A172 (cell line): ENCODE measurements around the gene PCP4L1. TPM values are rescaled to one million over a fixed set of nuclear protein-coding genes. Genes with fewer than 3 reads are reported as not detected.

Source experiments
- DNase-seq: peaks from one replicate; pipeline ENCODE4 v3.0.0-alpha.2; 2015; ENCODE audit warnings: low spot score
- total RNA-seq: library from RNA; depleted of rRNA; stranded (reverse); fragments of >200 nt; shearing (Covaris generic); gene quantifications from 2 replicates; pipeline ENCODE4 v1.2.3, GENCODE V29; 2014

PCP4L1 gene
- total RNA-seq, 1 experiment from 2014 or later, result not detected

- DNase-seq, result no peak
Measured at GRCh38 chr1:161266836-161267235, 8.3 kb downstream of the PCP4L1 start.

- no peak for DNase-seq
Measured at GRCh38 chr1:161267321-161267720, 8.8 kb downstream of the PCP4L1 start.

GRCh38 chr1:161273402-161273801 lies 14.9 kb downstream of the PCP4L1 start:
- no peak for DNase-seq

- no peak for DNase-seq
Measured at GRCh38 chr1:161274874-161275273, 16.3 kb downstream of the PCP4L1 start.

GRCh38 chr1:161282991-161283390 lies 24.4 kb downstream of the PCP4L1 start:
- no peak for DNase-seq

GRCh38 chr1:161285113-161285512 lies 26.6 kb downstream of the PCP4L1 start:
- DNase-seq, result no peak

GRCh38 chr1:161285521-161285920 lies 27.0 kb downstream of the PCP4L1 start:
- no peak for DNase-seq

- no peak for DNase-seq
Measured at GRCh38 chr1:161287482-161288054, 29.0 kb downstream of the PCP4L1 start.

- DNase-seq, result no peak
Measured at GRCh38 chr1:161290779-161291178, 32.2 kb downstream of the PCP4L1 start.

- no peak for DNase-seq
Measured at GRCh38 chr1:161297415-161297814, 38.9 kb downstream of the PCP4L1 start.

- no peak for DNase-seq
Measured at GRCh38 chr1:161298116-161298515, 39.6 kb downstream of the PCP4L1 start.

- no peak for DNase-seq
Measured at GRCh38 chr1:161299347-161299746, 40.8 kb downstream of the PCP4L1 start.

- no peak for DNase-seq
Measured at GRCh38 chr1:161300478-161300877, 41.9 kb downstream of the PCP4L1 start.

GRCh38 chr1:161304927-161305866 lies 46.7 kb downstream of the PCP4L1 start:
- no peak for DNase-seq

- DNase-seq, result no peak
Measured at GRCh38 chr1:161305867-161306519, 47.4 kb downstream of the PCP4L1 start.

- DNase-seq, result peak; percentile 16
Measured at GRCh38 chr1:161307230-161307768, 48.8 kb downstream of the PCP4L1 start.

- DNase-seq, result no peak
Measured at GRCh38 chr1:161307892-161308638, 49.5 kb downstream of the PCP4L1 start.

- DNase-seq, result no peak
Measured at GRCh38 chr1:161309868-161310267, 51.3 kb downstream of the PCP4L1 start, which contains the start of gene MPZ. Gene MPZ (minus strand): TSS chr1:161309968. CDS start chr1:161309905, 63 bp downstream.

GRCh38 chr1:161311595-161312181 lies 53.1 kb downstream of the PCP4L1 start:
- no peak for DNase-seq

- no peak for DNase-seq
Measured at GRCh38 chr1:161313554-161314200, 55.1 kb downstream of the PCP4L1 start.
